Stimulated activated CD4-positive, alpha-beta T cell treated with anti-CD3 and anti-CD28 coated beads, Interleukin-1b, Interleukin-23, amount 100 ng/mL, for 24 hours (primary cell): ENCODE data around the gene TRMT1.

ENCODE experiments used
- DNase-seq, 4 experiments: peaks; one replicate each; pipeline ENCODE4 v3.0.0-alpha.2; 2020; ENCODE audit warnings: low read depth in 4 of 4, low spot score in 1 of 4

The TRMT1 gene

DNA sequence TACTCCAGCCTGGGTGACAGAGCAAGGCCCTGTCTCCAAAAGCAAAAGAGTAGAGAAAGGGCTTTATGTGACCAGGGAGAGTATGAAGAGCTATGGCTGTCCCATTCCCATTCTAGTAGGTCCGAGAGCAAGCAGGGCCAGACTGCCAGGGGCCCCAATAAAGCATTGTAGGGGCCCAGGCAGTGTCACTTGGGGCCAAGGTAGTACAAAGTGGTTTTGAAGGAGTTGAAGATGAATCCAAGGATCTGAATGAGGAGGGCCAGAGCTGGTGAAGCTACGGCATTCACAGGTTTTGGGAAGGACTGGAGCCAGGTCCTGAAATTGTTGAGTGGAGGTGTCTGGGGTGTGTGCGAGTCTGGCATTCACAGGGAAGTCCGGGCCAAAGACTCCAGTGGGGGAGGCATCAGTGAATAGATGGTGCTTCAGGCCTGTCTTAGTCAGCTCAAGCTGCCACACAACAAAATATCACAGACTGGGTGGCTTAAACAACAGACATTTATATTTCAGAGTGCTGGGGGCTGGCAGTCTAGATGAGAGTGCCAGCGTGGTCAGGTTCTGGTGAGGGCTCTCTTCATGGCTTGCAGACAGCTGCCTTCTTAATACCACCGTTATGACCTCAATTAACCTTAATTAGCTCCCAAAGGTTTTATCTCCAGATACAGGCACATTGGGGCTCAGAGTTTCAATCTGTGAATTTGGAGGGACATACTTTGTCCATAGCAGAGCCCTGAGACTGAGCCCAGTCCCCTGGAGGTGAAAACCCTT, 11.5 kb upstream of the TRMT1 start:
- no peak for DNase-seq

DNA sequence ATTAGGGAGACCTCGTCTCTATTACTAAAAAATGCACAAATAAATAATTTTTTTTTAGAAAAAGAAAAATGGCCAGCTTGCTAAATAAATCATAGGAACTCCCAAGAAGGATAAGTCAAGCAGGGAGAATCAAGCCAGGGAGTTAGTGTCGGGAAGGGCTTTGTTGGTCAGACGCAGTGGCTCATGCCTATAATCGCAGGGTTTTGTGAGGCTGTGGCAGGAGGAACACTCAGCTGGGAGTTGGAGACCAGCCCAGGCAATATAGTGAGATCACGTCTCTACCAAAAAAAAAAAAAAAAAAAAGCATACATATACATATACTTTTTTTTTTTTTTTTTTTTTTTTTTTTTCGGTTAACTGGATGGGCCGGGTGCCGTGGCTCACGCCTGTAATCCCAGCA, 10.5 kb upstream of the TRMT1 start:
- DNase-seq = no peak

GRCh38 chr19:13122980-13123957, 6.7 kb upstream of the TRMT1 start:
- DNase-seq = no peak

DNA sequence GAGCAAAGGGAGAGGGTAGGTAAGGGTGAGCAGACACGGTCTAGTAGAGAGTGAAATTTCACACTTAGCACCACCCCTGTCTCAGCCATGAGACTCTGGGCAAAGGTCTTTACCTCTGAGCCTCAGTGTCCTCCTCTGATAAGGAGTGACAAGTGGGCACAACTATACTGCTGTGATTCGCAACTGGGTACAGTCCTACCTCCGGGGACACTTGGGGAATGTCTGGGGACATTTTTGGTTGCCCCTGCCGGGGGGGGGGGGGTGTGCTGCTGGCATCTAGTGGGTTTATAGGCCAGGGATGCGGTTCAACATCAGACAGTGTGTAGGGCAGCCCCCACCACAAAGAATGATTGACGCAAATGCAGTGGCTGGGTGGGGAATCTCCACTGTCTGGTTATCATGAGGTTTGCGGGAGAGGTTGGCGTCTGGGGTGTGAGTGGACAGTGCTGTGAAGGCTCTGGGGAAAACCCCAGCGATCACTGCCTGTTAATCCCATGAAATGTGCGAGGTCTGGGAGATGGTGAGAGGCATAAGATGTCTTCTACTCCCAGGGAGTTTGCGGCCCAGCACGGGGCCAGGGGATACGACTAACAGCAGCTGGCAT, 5.8 kb upstream of the TRMT1 start:
- no peak for DNase-seq

DNA sequence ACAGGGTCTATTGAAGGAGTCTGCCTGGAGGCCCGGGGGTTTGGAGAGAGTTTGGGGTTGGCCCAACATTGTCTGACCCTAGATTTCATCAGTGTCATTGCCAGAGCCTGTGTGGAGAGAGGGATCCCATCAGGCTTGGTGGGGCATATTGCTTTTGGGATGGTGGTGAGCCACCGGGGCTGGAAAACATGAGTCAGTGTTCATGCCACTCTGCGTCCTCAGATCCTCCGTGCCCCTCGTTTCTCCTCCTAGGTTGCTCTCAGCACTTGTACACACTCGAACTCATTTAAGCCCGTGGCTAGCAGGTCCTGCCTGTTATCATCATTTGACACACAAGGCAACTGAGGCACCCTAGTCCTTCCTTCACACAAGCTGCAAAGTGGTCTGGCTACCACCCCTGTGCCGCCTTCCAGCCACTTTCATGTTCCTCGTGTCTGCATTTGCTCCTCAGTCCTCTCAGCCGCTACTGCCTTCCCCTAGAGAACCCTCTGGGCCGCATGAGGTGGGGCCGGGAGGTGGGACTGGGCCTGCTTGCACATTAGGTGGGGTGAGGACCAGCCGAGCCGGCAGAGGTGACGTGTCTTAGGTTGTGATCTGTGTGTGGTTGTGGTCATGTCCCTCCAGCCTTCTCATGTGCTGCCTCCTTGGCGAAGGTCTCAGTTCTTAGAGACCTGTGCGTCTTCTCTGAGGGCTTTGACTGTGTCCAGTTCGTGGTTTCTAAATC, 5.2 kb upstream of the TRMT1 start:
- no peak for DNase-seq

GRCh38 chr19:13120817-13121216, 4.3 kb upstream of the TRMT1 start:
- no peak for DNase-seq

- DNase-seq = no peak
Observed at GRCh38 chr19:13120031-13120430, 3.5 kb upstream of the TRMT1 start.

GRCh38 chr19:13119627-13120026, 3.1 kb upstream of the TRMT1 start:
- no peak for DNase-seq

GRCh38 chr19:13118424-13119193, 2.1 kb upstream of the TRMT1 start:
- no peak for DNase-seq

DNA sequence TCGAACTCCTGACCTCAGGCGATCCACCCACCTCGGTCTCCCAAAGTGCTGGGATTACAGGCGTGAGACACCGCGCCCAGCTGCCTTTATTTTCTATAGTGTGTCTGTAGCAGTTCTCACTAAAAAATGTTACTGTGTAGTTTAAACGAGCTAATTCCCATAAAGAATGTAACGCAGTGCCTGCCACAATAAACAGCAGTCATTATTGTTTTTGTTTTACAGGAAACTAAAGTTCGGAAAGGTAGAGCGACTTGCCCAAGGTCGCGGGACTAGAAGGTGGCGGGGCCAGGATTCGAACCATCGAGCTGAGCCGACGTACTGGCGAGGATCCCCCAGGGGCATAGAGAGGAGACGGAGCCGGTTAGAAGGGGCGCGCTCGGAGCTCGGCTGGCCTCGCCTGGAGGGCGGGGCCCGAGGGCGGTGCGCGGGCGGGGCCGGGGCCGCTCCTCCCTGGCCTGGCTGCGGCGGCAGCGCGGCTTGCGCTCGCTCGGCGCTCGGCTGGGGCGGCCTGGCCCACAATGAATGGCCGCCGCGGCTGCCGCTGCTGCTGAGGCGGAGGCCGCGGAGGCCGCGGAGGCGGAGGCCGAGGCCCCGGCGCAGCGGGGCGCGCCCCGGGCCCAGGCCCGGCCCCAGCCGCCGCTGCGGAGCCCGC, 1.4 kb upstream of the TRMT1 start, which contains the start of gene NACC1:
NACC1 (plus strand) TSS at position 493 of the 652 bp plus-strand sequence. CDS start 16,944 bp downstream, outside the sequence.
- peak; percentile 72 to 90 (median 82) for DNase-seq

DNA sequence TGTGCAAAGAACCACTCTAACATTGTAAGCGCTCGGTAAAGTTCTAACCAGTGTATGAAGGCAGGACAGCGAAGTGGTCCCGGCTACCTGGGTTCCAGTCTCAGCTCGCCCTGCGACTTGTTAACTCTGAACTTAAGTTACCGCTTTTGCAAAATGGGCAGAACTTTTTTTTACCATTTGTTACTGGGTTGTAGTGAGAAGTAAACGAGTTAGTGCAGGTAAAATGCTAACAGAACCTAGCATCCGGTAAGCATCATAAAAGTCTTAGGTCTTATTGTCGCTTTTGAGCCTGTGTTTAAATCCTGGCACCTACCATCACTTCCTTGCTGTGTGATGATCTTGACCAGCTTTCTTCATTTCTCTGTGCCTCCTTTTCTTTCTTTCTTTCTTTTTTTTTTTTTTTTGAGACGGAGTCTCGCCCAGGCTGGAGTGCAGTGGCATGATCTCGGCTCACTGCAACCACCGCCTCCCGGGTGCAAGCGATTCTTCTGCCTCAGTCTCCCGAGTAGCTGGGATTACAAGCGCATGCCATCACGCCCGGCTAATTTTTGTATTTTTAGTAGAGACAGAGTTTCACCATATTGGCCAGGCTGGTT, 734 bp upstream of the TRMT1 start:
- no peak for DNase-seq

DNA sequence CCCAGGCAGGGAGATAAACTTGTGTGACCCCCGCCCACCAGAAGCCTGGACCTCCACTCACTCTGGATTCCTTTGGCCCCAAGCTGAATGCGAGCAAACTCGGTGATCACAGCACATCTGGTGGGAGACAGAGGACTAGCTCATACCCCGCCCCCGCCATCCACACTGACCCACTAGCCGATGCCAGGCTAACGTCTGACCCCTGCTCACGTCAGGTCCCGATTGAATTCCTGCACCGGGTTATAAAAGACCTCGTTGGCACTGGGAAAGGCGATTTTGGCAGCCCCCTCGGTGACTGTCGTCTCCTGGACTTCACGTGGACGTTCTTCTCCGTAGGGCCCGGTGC, 631 bp downstream of the TRMT1 start:
- DNase-seq = no peak

DNA sequence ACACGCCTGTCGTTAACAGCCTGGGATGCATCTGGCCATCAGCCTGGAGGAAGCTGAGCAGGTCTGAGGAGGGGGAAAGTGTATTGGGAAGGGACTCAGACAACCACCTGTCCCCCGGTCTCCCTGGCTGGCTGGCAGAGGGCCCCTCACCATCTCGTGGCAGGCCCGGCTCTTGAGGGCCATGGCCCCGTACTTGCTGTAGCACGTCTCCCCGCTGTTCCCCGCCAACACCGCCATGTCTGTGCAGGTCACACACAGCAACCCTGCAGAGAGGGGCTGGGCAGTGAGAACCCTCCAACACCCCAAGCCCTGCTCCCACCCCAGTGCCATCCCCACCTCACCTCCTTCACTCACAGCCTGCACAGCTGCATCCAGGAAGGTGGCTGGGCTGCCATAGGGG, 4.0 kb downstream of the TRMT1 start:
- no peak for DNase-seq

DNA sequence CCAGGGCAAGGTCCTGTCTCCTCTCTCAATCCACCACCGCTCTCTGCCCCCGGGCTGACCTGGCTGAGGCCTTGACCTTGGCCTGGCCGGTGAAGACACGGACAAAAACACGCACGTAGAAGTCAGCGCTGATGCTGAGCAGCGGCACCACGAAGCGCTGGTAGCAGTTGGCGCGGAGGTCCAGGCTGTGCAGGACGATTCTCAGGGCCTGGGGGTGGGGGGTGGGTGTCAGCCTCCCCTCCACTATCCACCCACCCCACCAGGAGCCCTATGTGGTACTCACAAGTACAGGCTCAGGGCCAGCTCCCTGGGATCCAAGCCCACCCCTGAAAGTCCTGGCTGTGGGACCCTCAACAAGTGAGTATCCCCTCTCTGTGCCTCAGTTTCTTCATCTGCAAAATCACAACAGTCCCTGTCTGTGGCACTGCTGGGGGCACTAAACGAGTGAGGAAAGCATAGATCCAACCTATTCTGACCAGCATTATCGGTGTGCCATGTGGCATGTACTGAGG, 6.4 kb downstream of the TRMT1 start:
- no peak for DNase-seq

- no peak for DNase-seq
Observed at GRCh38 chr19:13109361-13110098, 7.0 kb downstream of the TRMT1 start.

DNA sequence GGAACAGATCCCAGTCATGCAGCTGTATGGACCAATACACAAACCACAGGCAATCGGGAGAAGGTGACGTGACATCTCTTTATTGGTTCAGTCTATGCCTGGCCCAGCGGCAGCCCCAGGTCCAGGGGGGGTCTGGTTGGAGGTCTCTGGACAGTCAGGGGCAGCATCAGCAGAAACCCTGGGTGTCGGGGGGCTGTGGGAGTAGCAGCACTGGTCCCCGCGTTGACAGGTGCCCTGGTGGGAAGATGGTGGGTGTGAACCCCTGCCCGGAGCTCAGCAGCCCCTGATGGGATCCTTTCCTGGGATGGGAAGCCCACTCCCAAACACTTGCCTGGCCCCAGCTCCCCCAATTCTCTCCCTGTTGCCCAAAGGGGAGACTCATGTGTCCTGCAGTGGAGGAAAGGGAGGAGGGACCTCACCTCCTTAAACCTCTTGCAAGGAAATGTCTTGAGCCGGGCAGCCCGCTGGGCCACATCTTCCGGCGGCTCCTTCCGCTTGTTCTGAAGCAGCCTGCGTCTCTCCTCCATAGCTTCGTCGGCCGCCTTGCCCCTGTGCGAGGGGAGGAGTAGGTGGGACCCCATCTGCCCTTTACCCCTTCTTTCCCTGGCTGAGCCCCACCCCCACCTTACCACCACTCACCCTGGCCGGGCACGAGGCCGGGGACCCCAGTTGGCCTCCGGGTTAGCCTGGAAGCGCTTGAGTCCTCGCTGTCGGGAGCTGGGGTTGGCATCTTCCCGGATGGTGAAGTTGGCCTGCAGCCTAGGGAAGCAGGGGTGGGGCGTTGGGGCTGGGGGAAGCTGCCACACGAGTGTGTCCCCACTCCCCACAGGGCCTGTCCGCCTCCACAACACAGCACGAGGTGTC, 11.5 kb downstream of the TRMT1 start:
- no peak for DNase-seq

- peak in 2 of 4 experiments; percentile 50 to 60 for DNase-seq
Observed at GRCh38 chr19:13104360-13104847, 12.1 kb downstream of the TRMT1 start.
